Epithelial cell of esophagus (primary cell): ENCODE results near the gene SHISA6.

Source experiments
- DNase-seq: peaks from one replicate; pipeline ENCODE4 v3.0.0; 2010; ENCODE audit warnings: low read depth
- H3K4me3 ChIP-seq: 2 replicates; pipeline ENCODE4 v1.5.1; 2011; ENCODE audit warnings: mild to moderate bottlenecking, low read length, control low read depth
- TF ChIP-seq, protein P1 (sequence below): IDR thresholded peaks from 2 replicates; pipeline ENCODE4 v1.5.1; 2011; ENCODE audit warnings: low read depth, mild to moderate bottlenecking, low read length, control low read depth, inconsistent platforms; ENCODE audit not compliant: insufficient read depth; ENCODE audit errors: missing control alignments

SHISA6 gene

DNA sequence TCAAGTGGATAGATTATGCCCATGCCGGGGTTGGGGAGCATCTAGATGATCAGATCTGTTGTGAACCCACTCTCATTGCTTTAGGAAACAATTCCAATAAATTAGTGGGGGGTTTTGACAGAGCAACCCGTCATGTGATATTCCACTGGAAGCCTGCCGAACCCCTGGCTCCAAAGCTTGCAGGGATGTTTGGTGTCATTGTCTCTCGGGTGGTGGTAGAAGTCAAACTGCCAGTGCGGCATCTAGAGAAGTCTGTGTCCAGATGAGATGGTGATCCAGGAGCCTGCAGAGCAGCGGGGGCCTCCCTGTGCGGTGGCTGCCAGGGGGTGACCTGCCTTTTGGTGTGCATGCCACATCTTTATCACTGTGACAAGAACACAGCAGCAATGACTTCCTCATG is 91.7 kb downstream of the SHISA6 start:
- no peak for DNase-seq
- TF ChIP-seq, protein P1, sequence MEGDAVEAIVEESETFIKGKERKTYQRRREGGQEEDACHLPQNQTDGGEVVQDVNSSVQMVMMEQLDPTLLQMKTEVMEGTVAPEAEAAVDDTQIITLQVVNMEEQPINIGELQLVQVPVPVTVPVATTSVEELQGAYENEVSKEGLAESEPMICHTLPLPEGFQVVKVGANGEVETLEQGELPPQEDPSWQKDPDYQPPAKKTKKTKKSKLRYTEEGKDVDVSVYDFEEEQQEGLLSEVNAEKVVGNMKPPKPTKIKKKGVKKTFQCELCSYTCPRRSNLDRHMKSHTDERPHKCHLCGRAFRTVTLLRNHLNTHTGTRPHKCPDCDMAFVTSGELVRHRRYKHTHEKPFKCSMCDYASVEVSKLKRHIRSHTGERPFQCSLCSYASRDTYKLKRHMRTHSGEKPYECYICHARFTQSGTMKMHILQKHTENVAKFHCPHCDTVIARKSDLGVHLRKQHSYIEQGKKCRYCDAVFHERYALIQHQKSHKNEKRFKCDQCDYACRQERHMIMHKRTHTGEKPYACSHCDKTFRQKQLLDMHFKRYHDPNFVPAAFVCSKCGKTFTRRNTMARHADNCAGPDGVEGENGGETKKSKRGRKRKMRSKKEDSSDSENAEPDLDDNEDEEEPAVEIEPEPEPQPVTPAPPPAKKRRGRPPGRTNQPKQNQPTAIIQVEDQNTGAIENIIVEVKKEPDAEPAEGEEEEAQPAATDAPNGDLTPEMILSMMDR = no peak
- H3K4me3 ChIP-seq = no peak overlapping the region

DNA sequence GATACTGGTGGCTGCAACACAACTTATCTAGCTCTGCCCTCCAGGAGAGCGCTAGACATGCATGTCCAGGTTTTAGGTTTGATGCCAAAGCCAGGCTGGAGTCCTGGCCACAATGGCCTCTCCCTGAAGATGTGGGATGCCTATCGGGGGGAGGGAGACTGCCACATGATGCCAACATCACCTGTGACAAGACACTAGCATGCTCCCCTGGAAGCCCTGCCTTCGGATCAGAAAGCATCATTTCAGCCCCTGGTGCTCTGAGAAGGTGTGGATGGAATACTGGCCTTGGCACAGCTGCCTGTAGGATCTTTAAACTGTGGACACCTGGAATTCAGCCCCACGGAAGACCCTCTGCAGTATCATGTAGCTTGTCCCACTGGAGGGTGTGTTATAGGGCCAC is 93.5 kb downstream of the SHISA6 start:
- DNase-seq = no peak
- H3K4me3 ChIP-seq = no peak overlapping the region
- TF ChIP-seq, protein P1 = no peak

DNA sequence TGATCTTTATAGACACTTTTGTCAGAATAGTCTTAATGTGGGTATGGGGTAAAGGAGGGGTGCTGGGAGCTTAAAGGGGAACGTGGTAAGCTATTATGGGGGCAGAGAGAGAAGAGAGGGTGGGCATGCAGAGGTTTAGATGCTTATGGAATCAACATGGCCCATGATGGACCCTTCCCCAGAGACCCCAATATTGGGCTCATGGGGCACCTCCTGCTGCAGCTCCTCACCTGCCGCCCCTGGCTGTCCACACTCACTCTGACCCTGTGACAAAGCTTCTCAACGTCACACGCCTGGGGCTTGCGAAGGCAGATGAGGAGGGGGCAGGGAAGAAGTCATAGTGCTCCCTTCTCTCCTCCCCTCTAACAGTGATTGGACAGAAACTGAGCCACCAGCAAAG is 95.3 kb downstream of the SHISA6 start:
- H3K4me3 ChIP-seq = no peak overlapping the region
- TF ChIP-seq, protein P1 = no peak
- no peak for DNase-seq

DNA sequence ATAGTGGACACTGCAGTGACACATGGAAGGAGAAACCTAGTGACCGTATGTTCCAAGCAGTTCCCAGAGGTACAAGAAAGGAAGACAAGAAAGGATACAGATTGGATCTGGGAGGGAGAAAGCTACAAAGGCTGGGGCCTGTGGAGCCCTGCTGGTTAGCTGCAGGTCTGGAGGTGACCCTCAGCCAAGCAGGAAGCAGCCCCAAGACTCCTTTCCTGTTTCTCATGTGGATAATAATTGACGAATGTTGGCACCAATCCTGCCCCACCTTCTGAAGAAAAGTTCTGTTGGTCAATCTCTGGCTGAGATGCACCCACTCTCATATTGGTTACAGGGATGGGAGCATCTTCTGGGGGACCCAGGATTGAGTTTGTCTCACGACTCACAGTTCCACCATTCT is 99.8 kb downstream of the SHISA6 start:
- H3K4me3 ChIP-seq = no peak overlapping the region
- TF ChIP-seq, protein P1 = no peak
- DNase-seq = no peak

DNA sequence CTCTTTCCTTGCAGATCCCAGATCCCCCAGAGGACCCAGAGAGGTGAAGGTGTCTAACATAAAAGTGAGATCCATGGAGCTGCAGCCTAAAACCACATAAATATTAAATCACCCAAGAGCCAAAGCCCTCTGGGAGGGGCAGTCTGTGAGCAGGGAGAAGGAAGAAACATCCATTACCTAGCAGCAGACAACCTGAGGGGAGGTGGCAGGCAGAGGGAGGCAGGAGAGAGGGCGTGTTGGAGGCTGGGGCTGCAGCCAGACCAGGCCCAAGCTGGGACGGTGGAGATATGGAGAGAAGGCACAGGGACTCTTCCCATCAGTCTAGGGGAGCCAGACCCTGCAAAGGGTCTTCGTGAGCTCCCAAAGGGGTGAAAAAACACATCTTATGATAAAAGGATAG is 101.1 kb downstream of the SHISA6 start:
- DNase-seq = no peak
- H3K4me3 ChIP-seq = no peak overlapping the region
- TF ChIP-seq, protein P1 = no peak

DNA sequence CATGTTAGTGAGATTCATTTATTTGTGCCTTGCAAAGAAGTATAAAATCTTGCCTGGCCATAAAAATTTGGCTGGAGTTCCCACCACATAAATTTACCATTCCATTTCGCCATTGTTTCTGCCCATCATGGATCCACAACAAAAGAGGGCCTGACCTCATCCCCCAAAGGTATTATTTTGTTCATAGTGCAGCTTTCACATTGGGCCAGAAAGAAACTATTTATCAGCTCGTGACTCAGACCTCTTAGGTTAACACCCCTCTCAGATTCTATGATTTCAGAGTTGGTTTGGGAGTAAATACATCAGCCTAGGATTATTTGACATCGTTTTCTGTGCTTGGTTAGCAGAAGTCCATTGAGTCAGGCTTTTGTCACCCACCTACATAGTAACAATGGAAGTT is 108.1 kb downstream of the SHISA6 start:
- no peak for DNase-seq
- H3K4me3 ChIP-seq = no peak overlapping the region
- TF ChIP-seq, protein P1 = no peak

DNA sequence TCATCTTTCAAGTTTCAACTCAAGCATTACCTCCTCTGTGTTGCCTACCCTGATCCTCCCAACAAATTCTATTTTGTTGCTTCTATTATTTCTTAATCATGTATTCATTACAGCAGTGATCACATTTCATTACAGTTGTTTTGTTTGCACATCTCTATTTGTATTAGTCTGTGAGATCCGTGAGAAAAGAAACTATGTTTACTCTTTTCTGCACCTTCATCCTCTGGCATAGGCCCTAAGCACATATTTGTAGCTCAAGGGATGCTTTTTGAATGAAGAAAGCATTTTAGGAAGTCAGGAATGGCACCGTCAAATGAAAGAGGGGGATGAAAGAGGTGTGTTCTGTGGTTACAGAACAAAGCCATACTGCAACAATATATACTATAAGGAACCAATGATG is 110.5 kb downstream of the SHISA6 start:
- H3K4me3 ChIP-seq = no peak overlapping the region
- TF ChIP-seq, protein P1 = no peak
- DNase-seq = no peak
